Measurements from ENCODE around the gene MAP2K6.

DNA sequence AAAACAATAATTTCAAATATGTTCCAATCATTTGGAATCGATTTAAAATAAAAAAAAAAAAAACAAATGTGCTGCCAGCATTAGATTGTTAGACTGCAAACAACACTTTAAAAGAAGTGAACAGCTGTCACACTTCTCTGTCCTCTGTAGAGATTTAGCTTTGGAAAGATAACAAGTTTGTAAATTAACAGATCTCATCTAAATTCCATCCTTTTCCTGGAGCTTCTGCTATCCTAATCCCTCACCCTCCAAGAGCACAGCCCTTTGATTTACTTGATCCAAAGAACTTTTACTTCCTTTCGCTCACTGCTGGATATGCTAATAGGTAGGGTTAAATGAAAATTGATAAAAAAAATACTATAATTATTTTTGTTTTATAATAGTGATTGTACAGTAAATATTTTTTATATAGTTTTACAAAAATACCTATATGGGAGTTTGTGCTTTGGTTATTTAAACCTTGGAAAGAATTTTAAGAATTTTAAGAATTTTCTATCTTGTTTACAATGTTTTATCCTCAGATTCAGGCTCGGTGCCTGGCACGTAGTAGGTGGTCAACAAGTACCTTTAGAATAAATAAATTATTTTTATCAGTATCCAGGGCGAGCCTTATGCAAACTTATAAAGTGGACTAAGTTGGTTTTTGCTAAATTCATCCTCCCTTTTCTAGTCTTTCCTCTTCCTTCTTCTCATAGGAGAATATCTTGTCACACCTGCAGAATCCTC, 21.6 kb downstream of the MAP2K6 start:
- TF ChIP-seq POLR2A (IDR thresholded peaks at IDR 0.05; ENCODE audit: low read depth, low read length): no peak
- no peak for TF ChIP-seq TAF1 (IDR thresholded peaks at IDR 0.05; ENCODE audit: low read depth, low read length)
- no peak for TF ChIP-seq POLR2AphosphoS5 (IDR thresholded peaks at IDR 0.05; ENCODE audit: low read depth, low read length)

All from GM12891 (cell line).